ENCODE measurements around the gene HELZ2.
A peak's percentile ranks its signal among the peaks of the same experiment; 100 is the strongest.
"Not testable (repeated sequence)": the region's sequence is repeated elsewhere in the genome, so short reads cannot be mapped to it uniquely, and the experiment has no call there.

Gene HELZ2

GRCh38 chr20:63565699-63566335, 8.2 kb downstream of the HELZ2 start:
- DNase-seq (ENCODE audit: low spot score), result no peak

GRCh38 chr20:63565021-63565698, 8.9 kb downstream of the HELZ2 start:
- no peak for DNase-seq (ENCODE audit: low spot score)

- no peak for DNase-seq (ENCODE audit: low spot score)
Measured at GRCh38 chr20:63564036-63564810, 9.8 kb downstream of the HELZ2 start.

GRCh38 chr20:63563225-63563935, 10.7 kb downstream of the HELZ2 start:
- no peak for DNase-seq (ENCODE audit: low spot score)

GRCh38 chr20:63562461-63563224, 11.4 kb downstream of the HELZ2 start:
- no peak for DNase-seq (ENCODE audit: low spot score)

- no peak for DNase-seq (ENCODE audit: low spot score)
Measured at GRCh38 chr20:63561624-63562396, 12.2 kb downstream of the HELZ2 start.

- no peak for DNase-seq (ENCODE audit: low spot score)
Measured at GRCh38 chr20:63560856-63561609, 13.0 kb downstream of the HELZ2 start.

GRCh38 chr20:63560333-63560805, 13.7 kb downstream of the HELZ2 start:
- DNase-seq (ENCODE audit: low spot score), result no peak

GRCh38 chr20:63559485-63560332, 14.3 kb downstream of the HELZ2 start:
- not testable (repeated sequence) for DNase-seq (ENCODE audit: low spot score)

GRCh38 chr20:63558804-63559484, 15.1 kb downstream of the HELZ2 start:
- no peak for DNase-seq (ENCODE audit: low spot score)

GRCh38 chr20:63557481-63557891, 16.6 kb downstream of the HELZ2 start:
- no peak for DNase-seq (ENCODE audit: low spot score)

GRCh38 chr20:63556873-63557478, 17.1 kb downstream of the HELZ2 start:
- no peak for DNase-seq (ENCODE audit: low spot score)

GRCh38 chr20:63555661-63556381, 18.2 kb downstream of the HELZ2 start:
- DNase-seq (ENCODE audit: low spot score), result no peak

- no peak for DNase-seq (ENCODE audit: low spot score)
Measured at GRCh38 chr20:63554361-63555278, 19.4 kb downstream of the HELZ2 start.

GRCh38 chr20:63553933-63554290, 20.1 kb downstream of the HELZ2 start, which contains the start of gene FNDC11:
Gene FNDC11, plus strand, starts transcription at chr20:63554159. Its CDS starts 1,505 bp downstream, at chr20:63555664.
- DNase-seq (ENCODE audit: low spot score), result peak; percentile 65

Measured in D341Med (cell line).